ENCODE data around the gene CACNB3. TPM values are rescaled to one million over a fixed set of nuclear protein-coding genes. Genes with fewer than 3 reads are reported as not detected.
"Not testable (repeated sequence)": the region's sequence is repeated elsewhere in the genome, so short reads cannot be mapped to it uniquely, and the experiment has no call there.

CACNB3 gene
- total RNA-seq, 4 donors from 2014 or later = 9.4 to 39.2 (median 30.1) TPM

- 50 to 64% methylated on average over 2 of the region's 2 CpGs for WGBS, 2 donors (ENCODE audit: low coverage in 1 of 2)
These were observed 50.9 kb downstream of the CACNB3 start for GRCh38 chr12:48869191-48869590.

GRCh38 chr12:48873096-48873495, 54.8 kb downstream of the CACNB3 start:
- Histone ChIP-seq H3K27me3 (no peaks in the 10 kb centered on the region), H3K4me1 (no peaks in the 10 kb centered on the region), H3K36me3 (no peaks in the 10 kb centered on the region), H3K27ac (no peak overlapping the region), H3K4me3 (no peak overlapping the region), H3K9me3 (no peaks in the 10 kb centered on the region)
- ATAC-seq = no peak
- WGBS, 2 donors (ENCODE audit: low coverage in 1 of 2) = 59 to 78% methylated on average over 2 to 3 of the region's 4 CpGs
- TF ChIP-seq EP300 (IDR thresholded peaks at IDR 0.05) (no peak), POLR2A (IDR thresholded peaks at IDR 0.05) (no peak), CTCF (IDR thresholded peaks at IDR 0.05) (no peak), POLR2AphosphoS5 (IDR thresholded peaks at IDR 0.05) (no peak)

More at GRCh38 chr12:48869191-48869590, 50.9 kb downstream of the CACNB3 start:
- TF ChIP-seq CTCF (IDR thresholded peaks at IDR 0.05) (no peak), EP300 (IDR thresholded peaks at IDR 0.05) (no peak), POLR2AphosphoS5 (IDR thresholded peaks at IDR 0.05) (no peak), POLR2A (IDR thresholded peaks at IDR 0.05) (no peak)
- Histone ChIP-seq H3K36me3 (no peaks in the 10 kb centered on the region), H3K4me3 (no peak overlapping the region), H3K9me3 (no peaks in the 10 kb centered on the region), H3K27me3 (peaks cover 10% of the 10 kb centered on the region), H3K27ac (no peak overlapping the region), H3K4me1 (peaks cover 0 to 15% (median 3%) of the 10 kb centered on the region in 3 donors)
- no peak for ATAC-seq

GRCh38 chr12:48873534-48873933, 55.2 kb downstream of the CACNB3 start:
- H3K27ac ChIP-seq, H3K4me1 ChIP-seq, ATAC-seq, H3K36me3 ChIP-seq, H3K4me3 ChIP-seq, H3K9me3 ChIP-seq, H3K27me3 ChIP-seq: not testable (repeated sequence)
- WGBS, 2 donors (ENCODE audit: low coverage in 1 of 2) = 91 to 94% methylated on average over 6 to 8 of the region's 8 CpGs

GRCh38 chr12:48875944-48876515, 57.7 kb downstream of the CACNB3 start:
- no peak for TF ChIP-seq POLR2A (IDR thresholded peaks at IDR 0.05)
- no peak for TF ChIP-seq CTCF (IDR thresholded peaks at IDR 0.05)
- TF ChIP-seq POLR2AphosphoS5 (IDR thresholded peaks at IDR 0.05) = no peak
- no peak for TF ChIP-seq EP300 (IDR thresholded peaks at IDR 0.05)
- Histone ChIP-seq H3K27me3 (peaks cover 22% of the 10 kb centered on the region), H3K27ac (no peak overlapping the region), H3K4me1 (no peaks in the 10 kb centered on the region), H3K9me3 (no peaks in the 10 kb centered on the region), H3K36me3 (no peaks in the 10 kb centered on the region), H3K4me3 (no peak overlapping the region)
- WGBS, 2 donors (ENCODE audit: low coverage in 1 of 2) = 60 to 72% methylated on average over 4 of the region's 4 CpGs
- ATAC-seq = no peak

Small RNAs within 50 kb of the gene (small RNA-seq; reads per million reads assigned to genes)
- gene MIR4701 = 0 to 0.13 (median 0) reads per million in 4 donors
- gene RF00019 = 0 reads per million in 4 donors

Other genes starting within 250 kb of the CACNB3 start
- not detected for gene LALBA, start 248.4 kb upstream of the CACNB3 start, total RNA-seq
- 10 to 100 TPM; 39.0 to 49.0 (median 43.7) TPM for gene KANSL2, start 136.3 kb upstream of the CACNB3 start, total RNA-seq
- 10 to 100 TPM; 17.9 to 40.3 (median 23.1) TPM for gene CCNT1, start 101.8 kb upstream of the CACNB3 start, total RNA-seq
- gene ADCY6, start 29.4 kb upstream of the CACNB3 start, total RNA-seq = 10 to 100 TPM; 21.9 to 33.0 (median 29.0) TPM
- 10 to 100 TPM; 66.8 to 85.8 (median 73.0) TPM for gene DDX23, start 33.7 kb downstream of the CACNB3 start, total RNA-seq
- 1 to 10 TPM in 1 of 4 donors, under 1 TPM in 1, not detected in 2; 0.19 to 1.9 TPM for gene RND1, start 47.4 kb downstream of the CACNB3 start, total RNA-seq
- 1 to 10 TPM; 3.4 to 8.3 (median 7.1) TPM for gene FKBP11, start 107.0 kb downstream of the CACNB3 start, total RNA-seq
- gene ARF3, start 139.0 kb downstream of the CACNB3 start, total RNA-seq = 10 to 100 TPM; 52.6 to 91.6 (median 83.1) TPM
- 1 to 10 TPM in 2 of 4 donors, under 1 TPM in 1, not detected in 1; 0.54 to 3.3 (median 1.2) TPM for gene WNT10B, start 153.2 kb downstream of the CACNB3 start, total RNA-seq
- not detected for gene WNT1, start 159.8 kb downstream of the CACNB3 start, total RNA-seq
- gene DDN, start 180.9 kb downstream of the CACNB3 start, total RNA-seq = not detected
- 10 to 100 TPM; 55.9 to 79.9 (median 64.2) TPM for gene PRKAG1, start 200.3 kb downstream of the CACNB3 start, total RNA-seq
- 10 to 100 TPM; 23.6 to 75.0 (median 53.8) TPM for gene KMT2D, start 242.3 kb downstream of the CACNB3 start, total RNA-seq